ENCODE results near the gene PIKFYVE.

- TF ChIP-seq CTCF (IDR thresholded peaks at IDR 0.05; ENCODE audit: low read depth, low read length) = no peak
- no peak for TF ChIP-seq EZH2phosphoT487 (IDR thresholded peaks at IDR 0.05; ENCODE audit: low read depth)
These were observed 113.1 kb downstream of the PIKFYVE start for GRCh38 chr2:208379192-208379591.

Data from OCI-LY3 (cell line).